RWPE2 (cell line): ENCODE results near the gene ARCN1.

Experiments used
- ATAC-seq: fragments of 200-7000 bp; cut with Tn5 transposase; 3 replicates; pipeline ENCODE4 v1.9.1; 2021; ENCODE audit warnings: low read depth
- DNase-seq: peaks from one replicate; pipeline ENCODE4 v3.0.0-alpha.2; 2020; ENCODE audit warnings: low spot score
- H3K27ac ChIP-seq: fragments of 450-650 bp; 2 replicates; pipeline ENCODE4 v1.5.1; 2017; ENCODE audit warnings: mild to moderate bottlenecking; ENCODE audit not compliant: poor library complexity, severe bottlenecking
- H3K27me3 ChIP-seq: fragments of 250-450 bp; sonication (Bioruptor Pico); 2 replicates; pipeline ENCODE4 v1.5.1; 2021; ENCODE audit warnings: mild to moderate bottlenecking, moderate library complexity; ENCODE audit not compliant: insufficient read depth, poor library complexity, severe bottlenecking
- H3K36me3 ChIP-seq: fragments of 250-450 bp; sonication (Bioruptor Pico); 2 replicates; pipeline ENCODE4 v1.5.1; 2020; ENCODE audit warnings: low read depth, mild to moderate bottlenecking, moderate library complexity
- H3K4me1 ChIP-seq: fragments of 250-450 bp; sonication (Bioruptor Pico); 2 replicates; pipeline ENCODE4 v1.5.1; 2021; ENCODE audit warnings: mild to moderate bottlenecking, moderate library complexity; ENCODE audit not compliant: insufficient read depth, poor library complexity, severe bottlenecking
- H3K4me3 ChIP-seq: fragments of 250-450 bp; sonication (Bioruptor Pico); 2 replicates; pipeline ENCODE4 v1.5.1; 2021; ENCODE audit warnings: mild to moderate bottlenecking, moderate library complexity; ENCODE audit not compliant: severe bottlenecking
- H3K9me3 ChIP-seq: fragments of 250-450 bp; sonication (Bioruptor Pico); 2 replicates; pipeline ENCODE4 v1.5.1; 2021; ENCODE audit warnings: mild to moderate bottlenecking, moderate library complexity; ENCODE audit not compliant: severe bottlenecking
- TF ChIP-seq, protein P1 (sequence below): fragments of 450-650 bp; IDR thresholded peaks from one replicate; pipeline ENCODE4 v1.5.1; 2017; ENCODE audit warnings: mild to moderate bottlenecking, moderate library complexity; ENCODE audit not compliant: poor library complexity, severe bottlenecking

The ARCN1 gene

GRCh38 chr11:118628432-118628831 is 56.2 kb downstream of the ARCN1 start:
- DNase-seq = no peak
- peak overlapping the region; percentile 18 for H3K27ac ChIP-seq
- no peak for ATAC-seq

DNA sequence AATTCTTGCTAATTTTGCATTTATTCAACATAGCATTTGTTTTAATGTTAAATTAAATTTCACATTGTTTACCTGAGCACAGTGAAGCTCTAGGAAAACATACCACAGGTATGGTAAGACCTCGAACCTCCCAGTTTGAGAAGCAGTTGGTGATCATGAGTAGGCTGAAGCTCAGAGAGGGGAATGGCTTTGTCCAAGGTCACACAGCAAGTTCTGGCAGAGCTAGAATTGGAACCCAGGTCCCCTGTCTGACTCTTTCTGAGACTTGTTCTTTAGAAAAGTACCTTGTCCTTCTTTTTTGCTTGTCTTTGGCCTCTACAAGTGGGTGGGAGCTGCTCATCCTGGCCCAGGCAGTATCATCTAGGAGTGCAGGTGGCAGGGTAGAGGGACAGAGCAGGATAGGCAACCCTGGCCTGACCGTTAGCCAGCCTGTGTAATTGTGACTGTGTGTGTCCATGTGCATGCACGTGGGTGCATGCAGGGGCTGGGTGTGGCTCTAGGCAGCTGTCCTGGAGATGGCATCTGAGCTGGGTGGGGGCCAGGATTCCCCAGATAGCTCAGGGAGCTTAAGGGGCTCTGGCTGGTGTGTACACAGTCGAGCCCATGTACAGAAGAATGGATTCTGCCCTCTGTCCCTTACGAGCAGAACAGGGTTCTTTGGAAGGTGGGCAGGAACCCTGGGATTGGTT is 56.8 kb downstream of the ARCN1 start:
- Histone ChIP-seq H3K4me1 (peaks cover 25% of the 10 kb centered on the region), H3K27ac (peak overlapping the region; percentile 18), H3K36me3 (peaks cover 77% of the 10 kb centered on the region), H3K27me3 (no peaks in the 10 kb centered on the region), H3K9me3 (no peaks in the 10 kb centered on the region), H3K4me3 (no peak overlapping the region)
- peak; percentile 5; the same call in 1 of the 3 replicates for ATAC-seq
- no peak for DNase-seq
- TF ChIP-seq, protein P1, sequence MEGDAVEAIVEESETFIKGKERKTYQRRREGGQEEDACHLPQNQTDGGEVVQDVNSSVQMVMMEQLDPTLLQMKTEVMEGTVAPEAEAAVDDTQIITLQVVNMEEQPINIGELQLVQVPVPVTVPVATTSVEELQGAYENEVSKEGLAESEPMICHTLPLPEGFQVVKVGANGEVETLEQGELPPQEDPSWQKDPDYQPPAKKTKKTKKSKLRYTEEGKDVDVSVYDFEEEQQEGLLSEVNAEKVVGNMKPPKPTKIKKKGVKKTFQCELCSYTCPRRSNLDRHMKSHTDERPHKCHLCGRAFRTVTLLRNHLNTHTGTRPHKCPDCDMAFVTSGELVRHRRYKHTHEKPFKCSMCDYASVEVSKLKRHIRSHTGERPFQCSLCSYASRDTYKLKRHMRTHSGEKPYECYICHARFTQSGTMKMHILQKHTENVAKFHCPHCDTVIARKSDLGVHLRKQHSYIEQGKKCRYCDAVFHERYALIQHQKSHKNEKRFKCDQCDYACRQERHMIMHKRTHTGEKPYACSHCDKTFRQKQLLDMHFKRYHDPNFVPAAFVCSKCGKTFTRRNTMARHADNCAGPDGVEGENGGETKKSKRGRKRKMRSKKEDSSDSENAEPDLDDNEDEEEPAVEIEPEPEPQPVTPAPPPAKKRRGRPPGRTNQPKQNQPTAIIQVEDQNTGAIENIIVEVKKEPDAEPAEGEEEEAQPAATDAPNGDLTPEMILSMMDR = no peak

More at GRCh38 chr11:118628432-118628831, 56.2 kb downstream of the ARCN1 start:
- Histone ChIP-seq H3K27me3 (no peaks in the 10 kb centered on the region), H3K4me1 (peaks cover 27% of the 10 kb centered on the region), H3K4me3 (no peak overlapping the region), H3K9me3 (no peaks in the 10 kb centered on the region), H3K36me3 (peaks cover 79% of the 10 kb centered on the region)
- TF ChIP-seq, protein P1 = no peak

DNA sequence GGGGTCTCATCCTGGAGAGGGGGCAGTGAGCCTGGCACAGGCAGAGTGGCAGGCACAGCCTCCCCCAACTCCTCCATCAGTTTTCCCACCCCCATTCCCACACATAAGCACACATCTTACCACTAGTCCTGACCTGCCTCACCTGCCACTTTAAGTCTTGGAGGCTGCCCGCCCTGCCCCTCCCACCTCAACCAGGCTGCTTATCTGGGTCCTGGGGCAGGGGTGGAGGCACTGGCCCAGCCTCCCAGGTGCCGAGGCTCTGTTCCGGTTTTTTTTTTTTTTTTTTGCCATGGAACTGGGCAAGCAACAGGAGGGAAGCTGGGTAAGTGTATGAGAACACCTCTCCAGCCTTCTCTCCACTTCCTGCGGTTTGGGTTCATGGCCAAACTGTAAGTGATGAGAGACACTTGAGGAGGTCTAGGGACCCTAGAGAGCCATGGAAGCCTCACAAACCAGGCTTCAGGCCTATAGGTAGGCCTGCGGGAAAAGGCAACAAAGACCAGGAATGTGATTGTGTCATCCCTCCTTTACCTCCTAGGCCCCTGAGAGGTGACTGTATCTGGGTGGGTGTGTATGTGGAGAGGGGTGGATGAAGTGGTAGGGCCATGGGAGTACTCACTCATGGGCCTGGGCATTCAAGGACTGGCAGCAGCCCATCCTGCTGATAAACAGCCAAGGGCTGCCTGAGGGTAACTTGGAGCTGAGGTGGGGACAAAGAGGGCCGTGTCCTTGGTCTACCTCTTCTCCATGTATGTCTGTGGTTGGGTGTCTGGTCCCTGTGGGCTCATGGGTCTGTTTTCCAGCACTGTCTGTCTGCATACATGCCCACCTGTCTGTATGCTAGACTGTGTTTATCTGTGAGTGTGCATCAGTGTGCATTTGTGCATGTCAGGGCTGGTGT is 57.8 kb downstream of the ARCN1 start:
- ATAC-seq (0 out of 3 replicates have a peak, but pooled peaks have one; percentile 9), DNase-seq (no peak)
- Histone ChIP-seq H3K4me3 (no peak overlapping the region), H3K4me1 (peaks cover 23% of the 10 kb centered on the region), H3K27ac (peak overlapping the region; percentile 18), H3K27me3 (no peaks in the 10 kb centered on the region), H3K36me3 (peaks cover 76% of the 10 kb centered on the region), H3K9me3 (no peaks in the 10 kb centered on the region)
- TF ChIP-seq, protein P1 = no peak

DNA sequence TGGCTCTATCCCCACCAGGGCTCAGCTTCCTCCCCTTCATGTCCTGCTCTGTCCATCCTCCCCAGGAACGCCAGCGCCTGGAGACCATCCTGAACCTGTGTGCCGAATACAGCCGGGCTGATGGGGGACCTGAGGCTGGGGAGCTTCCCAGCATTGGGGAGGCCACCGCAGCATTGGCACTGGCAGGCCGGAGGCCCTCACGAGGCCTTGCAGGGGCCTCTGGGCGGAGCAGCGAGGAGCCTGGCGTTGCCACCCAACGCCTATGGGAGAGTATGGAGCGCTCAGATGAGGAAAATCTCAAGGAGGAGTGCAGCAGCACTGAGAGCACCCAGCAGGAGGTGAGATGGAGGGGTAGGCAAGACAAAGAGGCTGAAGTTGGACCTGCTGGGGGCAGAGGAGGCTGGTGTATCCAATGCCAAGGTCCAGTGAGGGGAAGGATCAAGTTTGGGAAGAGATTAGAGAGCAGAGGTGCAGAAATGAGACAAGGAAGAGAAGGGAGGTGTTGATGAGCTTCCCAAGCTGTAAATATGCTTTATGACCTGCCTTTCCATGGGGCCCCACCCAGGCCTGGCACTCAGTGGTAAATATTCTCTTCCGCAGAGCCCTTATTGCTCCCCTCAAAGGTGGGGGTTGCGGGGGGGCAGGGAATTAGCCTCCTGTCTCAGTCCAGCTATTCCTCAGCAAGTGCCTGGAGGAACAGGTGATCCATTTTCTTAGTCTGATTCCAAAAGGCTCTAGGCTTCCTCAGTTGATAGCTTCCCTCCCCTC is 59.1 kb downstream of the ARCN1 start:
- H3K36me3 ChIP-seq = peaks cover 79% of the 10 kb centered on the region
- no peak overlapping the region for H3K27ac ChIP-seq
- H3K4me1 ChIP-seq = peaks cover 18% of the 10 kb centered on the region
- no peak for ATAC-seq
- TF ChIP-seq, protein P1 = no peak
- DNase-seq = no peak
- H3K9me3 ChIP-seq = no peaks in the 10 kb centered on the region
- no peaks in the 10 kb centered on the region for H3K27me3 ChIP-seq
- no peak overlapping the region for H3K4me3 ChIP-seq
